Germinal center (tissue), 1 donor: ENCODE measurements around the gene LCN2.

Source experiments
- DNase-seq: peaks from one replicate; pipeline ENCODE4 v3.0.0; 2012; ENCODE audit warnings: mixed read lengths, low spot score

Gene LCN2

DNA sequence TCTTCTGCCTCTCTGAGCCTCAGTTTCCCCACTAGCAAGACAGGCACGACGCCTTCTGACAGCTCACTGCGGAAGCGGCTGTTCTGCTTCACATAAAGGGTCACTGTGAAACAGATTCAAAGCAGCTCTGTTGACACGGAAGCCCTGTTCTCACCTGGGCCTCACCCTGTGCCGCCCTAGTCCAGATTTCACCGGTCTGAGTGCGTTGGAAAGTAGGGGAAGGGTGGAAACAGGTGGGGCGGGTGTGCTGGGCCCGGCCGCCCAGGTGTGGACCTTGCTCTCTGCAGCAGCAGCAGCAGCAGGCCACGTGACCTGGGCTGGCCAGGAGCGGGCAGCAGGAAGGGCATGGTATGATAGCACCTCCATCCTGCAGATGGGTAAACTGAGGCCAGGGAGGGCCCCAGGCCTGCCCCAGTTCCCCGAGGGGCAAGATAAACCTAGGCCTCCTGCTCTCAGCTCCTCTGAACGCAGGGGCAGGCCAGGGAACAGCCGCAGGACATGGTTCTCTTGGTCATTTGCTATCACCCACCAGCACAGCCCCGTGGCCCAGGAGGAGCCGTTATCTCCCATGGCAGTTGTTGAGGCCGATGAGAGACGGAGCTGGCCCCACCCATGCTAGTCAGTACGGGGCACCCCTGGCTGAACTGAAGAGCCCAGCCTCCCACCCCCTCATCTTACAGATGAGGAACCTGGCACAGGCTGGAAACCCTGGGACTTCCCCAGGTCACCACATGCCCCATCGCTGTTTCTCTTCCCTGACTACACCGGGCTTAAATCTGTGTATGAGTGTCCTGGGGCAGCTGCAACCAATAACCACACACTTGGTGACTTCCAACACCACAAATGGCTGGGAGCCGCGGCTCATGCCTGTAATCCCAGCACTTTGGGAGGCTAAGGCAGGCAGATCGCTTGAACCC lies 33.8 kb upstream of the LCN2 start:
- peak; percentile 75 for DNase-seq

- DNase-seq = no peak
These were observed 32.9 kb upstream of the LCN2 start for GRCh38 chr9:128116104-128117083.

- DNase-seq = peak; percentile 89
These were observed 31.4 kb upstream of the LCN2 start for GRCh38 chr9:128117613-128118471.

DNA sequence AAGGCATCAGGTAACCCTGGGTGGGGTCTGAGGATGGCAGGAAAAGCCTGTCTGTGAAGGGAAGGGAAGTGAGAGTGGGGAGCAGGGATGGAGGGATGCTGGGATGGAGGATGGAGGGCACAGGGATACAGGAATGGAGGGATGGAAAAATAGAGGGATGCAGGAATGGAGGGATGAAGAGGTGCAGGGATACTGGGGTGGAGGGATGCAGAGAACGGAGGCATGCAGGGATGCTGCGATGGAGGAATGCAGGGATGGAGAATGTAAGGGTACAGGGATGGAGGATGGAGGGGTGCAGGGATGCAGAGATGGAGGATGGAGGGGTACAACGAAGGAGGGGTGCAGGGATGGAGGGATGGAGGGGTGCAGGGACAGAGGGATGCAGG lies 30.8 kb upstream of the LCN2 start:
- no peak for DNase-seq

GRCh38 chr9:128118971-128119665 lies 30.1 kb upstream of the LCN2 start:
- DNase-seq = no peak

- no peak for DNase-seq
These were observed 29.1 kb upstream of the LCN2 start for GRCh38 chr9:128120061-128120740.

DNA sequence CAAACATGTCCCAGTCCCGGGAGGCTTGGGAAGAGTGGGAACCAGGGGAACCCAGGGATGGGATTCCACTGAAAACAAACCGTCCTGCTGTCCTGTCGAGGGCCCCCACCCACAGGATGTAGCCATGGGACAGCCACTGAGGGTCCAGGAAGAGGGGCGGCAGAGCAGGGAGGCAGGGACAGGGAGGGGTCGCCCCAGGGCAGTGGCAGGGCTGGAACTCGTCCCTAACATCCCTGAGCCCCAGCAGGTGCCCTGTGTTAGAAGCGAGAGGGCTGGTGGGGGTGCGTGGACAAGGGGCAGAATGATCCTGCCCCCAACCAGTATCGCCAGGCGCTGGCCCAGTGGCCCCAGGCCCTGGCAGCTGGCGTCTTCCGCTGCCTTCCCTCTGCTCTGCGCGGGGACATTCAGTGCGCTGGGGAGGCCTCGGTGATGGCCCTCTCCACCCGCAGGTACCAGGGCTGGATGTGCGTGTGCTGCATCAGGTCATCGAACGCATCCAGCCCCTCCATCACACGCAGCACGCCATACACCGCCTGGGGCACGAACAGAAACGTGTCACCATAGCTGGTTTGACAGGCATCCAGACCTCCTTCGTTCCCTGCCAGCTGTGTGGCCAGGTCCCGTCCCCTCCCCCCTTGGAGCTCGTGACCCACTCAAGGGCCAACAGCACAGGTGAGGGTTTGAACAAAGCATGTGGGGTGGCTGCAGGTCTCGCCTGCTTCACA lies 28.4 kb upstream of the LCN2 start:
- no peak for DNase-seq

DNA sequence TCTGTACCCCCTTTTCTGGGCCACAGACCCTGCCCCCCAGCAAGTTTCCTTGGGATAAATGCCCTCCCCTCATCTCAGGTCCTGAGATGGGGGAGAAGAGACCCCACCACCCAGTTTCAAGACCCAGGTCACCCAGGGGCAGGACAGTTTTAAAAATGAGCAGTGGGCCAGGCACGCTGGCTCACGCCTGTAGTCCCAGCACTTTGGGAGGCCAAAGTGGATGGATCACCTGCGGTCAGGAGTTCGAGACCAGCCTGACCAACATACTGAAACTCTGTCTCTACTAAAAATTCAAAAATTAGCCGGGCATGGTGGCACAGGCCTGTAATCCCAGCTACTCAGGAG lies 27.8 kb upstream of the LCN2 start:
- DNase-seq = no peak

- no peak for DNase-seq
These were observed 27.1 kb upstream of the LCN2 start for GRCh38 chr9:128121924-128122808.

DNA sequence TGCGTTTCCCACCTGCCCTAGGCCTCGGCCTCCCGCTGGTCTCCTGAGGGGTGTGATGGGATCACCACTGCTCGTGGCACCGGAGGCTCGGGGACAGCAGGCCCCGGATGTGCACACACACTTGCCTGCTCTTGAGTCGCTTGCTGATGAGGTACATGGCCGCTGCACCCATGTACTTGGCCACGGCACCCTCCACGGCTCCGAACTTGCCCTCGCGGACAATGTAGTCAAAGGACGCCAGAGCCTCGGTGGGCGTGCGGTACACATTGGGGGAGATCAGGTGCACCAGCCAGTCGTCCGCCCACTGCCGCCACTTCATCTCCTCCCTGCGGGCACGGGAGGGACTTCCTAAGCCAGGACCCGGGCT lies 26.5 kb upstream of the LCN2 start:
- DNase-seq = no peak

DNA sequence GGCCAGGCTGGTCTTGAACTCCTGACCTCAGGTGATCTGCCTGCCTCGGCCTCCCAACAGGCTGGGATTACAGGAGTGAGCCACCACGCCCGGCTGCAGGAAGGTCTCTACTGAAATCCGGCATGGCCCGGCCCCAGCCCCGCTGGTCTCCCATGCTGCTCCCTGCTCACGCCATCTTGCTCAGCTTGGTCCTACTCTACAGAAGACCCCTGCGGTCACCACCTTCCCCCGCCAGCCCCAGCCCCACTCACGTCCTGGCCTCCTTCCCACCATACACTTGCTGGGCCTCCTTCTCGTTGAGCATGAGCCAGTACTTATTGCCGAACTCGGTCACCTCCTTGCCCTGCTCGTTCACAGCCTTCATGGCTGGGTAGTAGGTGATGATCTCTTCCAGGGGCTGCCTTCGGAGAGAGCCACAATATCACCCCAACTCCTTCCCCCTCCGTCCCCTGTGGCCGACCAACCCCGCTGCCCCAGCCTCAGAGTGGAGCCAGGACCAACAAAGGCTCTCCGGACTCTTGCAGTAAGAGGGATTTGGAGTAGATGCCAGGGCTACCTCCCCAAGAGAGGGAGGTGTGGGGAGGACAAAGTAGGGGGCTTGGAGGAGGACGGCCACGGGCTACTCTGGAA lies 25.7 kb upstream of the LCN2 start:
- DNase-seq = no peak

DNA sequence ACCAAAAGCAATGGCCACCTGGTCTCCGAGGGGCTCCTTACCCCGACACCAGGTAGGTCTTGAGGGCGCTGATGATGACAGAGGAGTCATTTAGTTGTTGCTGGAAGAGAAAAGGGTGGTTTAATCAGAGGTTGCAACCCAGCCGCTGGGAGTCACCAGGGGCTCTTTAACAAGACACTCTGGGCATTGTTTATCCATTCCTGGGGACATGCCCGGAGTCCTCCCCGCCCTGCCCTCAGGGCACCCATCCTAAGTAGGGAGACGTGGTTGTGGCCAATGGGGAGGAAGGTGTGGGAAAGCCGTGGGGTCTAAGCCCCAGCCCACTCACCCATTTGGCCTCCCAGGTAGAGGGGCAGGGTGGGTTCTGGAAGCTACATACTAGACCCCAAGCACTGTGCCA lies 24.8 kb upstream of the LCN2 start:
- no peak for DNase-seq

DNA sequence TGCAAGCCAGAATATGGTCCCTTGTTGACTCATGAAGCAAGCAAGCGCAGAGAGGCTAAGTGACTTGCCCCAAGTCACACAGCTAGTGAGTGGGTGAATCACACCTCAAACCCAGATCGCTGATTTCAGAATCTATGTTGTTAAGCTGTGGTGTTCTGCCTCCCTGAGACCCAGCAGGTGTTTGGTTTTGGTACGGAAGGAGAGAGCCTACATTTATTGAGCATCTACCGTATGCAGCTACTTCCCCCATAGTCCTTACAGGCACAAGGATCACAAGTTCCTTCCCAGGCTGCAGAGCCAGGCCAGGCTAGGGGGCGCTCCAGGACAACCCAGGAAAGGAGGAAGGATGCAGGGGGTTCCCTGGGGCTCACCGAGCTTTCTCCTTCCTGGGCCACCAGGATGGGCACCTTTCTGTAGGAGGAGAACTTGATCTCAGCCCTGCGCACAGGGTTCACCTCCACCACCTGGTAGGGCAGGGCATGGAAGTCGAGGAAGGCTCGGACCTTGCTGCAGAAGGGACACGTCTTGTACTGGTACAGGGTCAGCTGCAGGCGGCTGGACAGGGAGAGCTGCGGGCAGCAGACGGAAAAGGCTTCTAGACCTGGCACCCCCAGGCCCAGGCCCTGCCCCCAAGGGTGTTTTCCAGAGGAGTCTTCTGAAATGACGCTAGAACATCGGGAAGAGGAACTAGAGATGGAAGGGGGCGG lies 24.2 kb upstream of the LCN2 start:
- no peak for DNase-seq

- DNase-seq = no peak
These were observed 23.5 kb upstream of the LCN2 start for GRCh38 chr9:128125580-128126354.

DNA sequence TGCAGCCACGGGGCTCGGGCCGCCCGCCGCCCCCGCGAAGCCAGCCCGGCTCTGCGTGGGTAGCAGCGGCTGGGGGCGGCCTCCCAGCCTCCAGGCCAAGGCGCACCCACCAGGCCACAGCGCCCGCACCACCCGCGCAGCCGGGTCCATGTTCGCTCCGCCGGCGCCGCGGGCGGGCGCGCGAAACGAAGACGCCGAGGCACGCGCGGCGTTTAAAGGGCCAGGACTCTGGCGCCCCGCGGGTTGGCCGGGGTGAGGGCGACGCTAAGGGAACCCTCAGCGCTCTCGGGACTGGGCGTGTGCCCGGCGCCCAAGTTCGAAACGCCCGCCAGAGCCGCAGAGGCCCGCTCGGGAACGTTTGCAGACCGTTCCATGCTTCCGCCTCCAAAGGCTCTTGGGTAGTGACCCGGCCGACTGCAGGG lies 21.7 kb upstream of the LCN2 start, which contains the start of gene PTGES2:
Gene PTGES2, minus strand, starts transcription at position 162 of the 422 bp plus-strand sequence. Its CDS starts 12 bp downstream, at position 150.
- peak; percentile 75 for DNase-seq

DNA sequence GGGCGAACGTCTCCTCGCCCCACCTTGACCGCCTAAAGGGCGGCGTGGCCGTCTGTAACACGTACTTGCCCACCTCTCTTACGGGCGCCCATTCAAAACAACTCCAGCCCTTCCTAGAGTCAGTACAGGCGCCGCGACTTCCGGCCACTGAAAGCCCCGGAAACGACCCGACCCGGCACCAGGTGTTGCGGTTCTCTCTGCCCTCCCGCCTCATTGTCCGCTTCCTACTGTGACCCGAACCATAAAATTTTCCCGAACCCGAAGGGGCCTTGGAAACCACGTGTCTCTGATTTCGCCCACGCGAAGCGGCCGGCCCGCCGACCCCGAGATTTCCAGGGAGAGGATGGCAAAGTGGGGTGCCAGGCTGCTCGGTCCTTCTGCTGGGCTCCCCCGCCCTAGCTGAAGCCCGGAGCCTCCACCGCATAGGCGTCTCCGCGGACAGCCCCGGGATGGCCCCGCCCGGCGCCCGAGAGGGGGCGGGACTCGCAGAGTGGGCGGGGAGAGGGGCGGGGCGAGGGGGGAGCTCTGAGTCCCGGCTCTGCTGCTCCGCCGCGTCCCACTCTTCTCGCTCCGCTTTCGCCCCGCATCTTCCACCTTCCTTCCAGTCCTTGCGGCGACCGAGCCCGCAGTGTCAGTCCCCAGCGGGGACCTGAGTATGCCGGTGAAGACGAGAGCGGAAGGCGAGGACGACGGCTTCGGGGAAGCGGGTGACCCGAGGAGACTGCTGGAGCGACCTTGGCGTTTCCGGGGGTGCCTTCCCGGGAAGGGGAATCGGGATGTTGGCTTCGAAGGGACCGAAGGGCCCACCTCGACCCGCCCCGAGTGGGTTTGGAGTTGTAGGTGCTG lies 21.0 kb upstream of the LCN2 start:
- peak; percentile 87 for DNase-seq
